ENCODE results near the gene ANKRD12. TPM values are rescaled to one million over a fixed set of nuclear protein-coding genes. Genes with fewer than 3 reads are reported as not detected.

The ANKRD12 gene
- polyA plus RNA-seq, 1 donor (not counting 4 experiments of a cell fraction or from before 2014, with no cell fraction given), result 8.0 TPM

- H3K27ac ChIP-seq (ENCODE audit: control insufficient read depth, insufficient read depth, low read length), result no peak overlapping the region
- peaks cover 3% of the 10 kb centered on the region for H3K79me2 ChIP-seq (ENCODE audit: control insufficient read depth, insufficient read depth, low read length)
- no peak overlapping the region for H2AFZ ChIP-seq (ENCODE audit: control insufficient read depth, low read length)
- no peak overlapping the region for H3K4me2 ChIP-seq (ENCODE audit: control insufficient read depth, extremely low read depth, insufficient read depth, low read depth, low read length)
- TF ChIP-seq EZH2 (IDR thresholded peaks at IDR 0.05; ENCODE audit: low read length) (no peak), CTCF (optimal IDR thresholded peaks at IDR 0.05 in 1 of 3, IDR thresholded peaks at IDR 0.05 in 1 of 3, conservative IDR thresholded peaks at IDR 0.05 in 1 of 3; ENCODE audit: extremely low read depth in 1 of 3, insufficient read depth in 2 of 3, low read length in 3 of 3) (no peak)
- H3K36me3 ChIP-seq (ENCODE audit: control insufficient read depth in 2 of 2, extremely low read depth in 1 of 2, insufficient read depth in 2 of 2, low read length in 2 of 2), result peaks cover 6 to 12% of the 10 kb centered on the region in 2 experiments
- no peak overlapping the region for H3K4me3 ChIP-seq (ENCODE audit: control insufficient read depth in 2 of 3, extremely low read depth in 1 of 3, insufficient read depth in 2 of 3, low read depth in 1 of 3, low read length in 3 of 3)
- DNase-seq (ENCODE audit: low read depth, low spot score), result no peak
- H3K9me3 ChIP-seq (ENCODE audit: control insufficient read depth, low read depth, low read length), result no peaks in the 10 kb centered on the region
- no peaks in the 10 kb centered on the region for H3K9me1 ChIP-seq (ENCODE audit: control insufficient read depth, extremely low read depth, insufficient read depth, low read length)
- no peaks in the 10 kb centered on the region for H3K27me3 ChIP-seq (ENCODE audit: control insufficient read depth, extremely low read depth, insufficient read depth, low read length)
- H3K4me1 ChIP-seq (ENCODE audit: control insufficient read depth, extremely low read depth, insufficient read depth, low read length), result peaks cover 12% of the 10 kb centered on the region
- dilution Hi-C loops (cut with MboI; ENCODE audit: extremely low pct_ligation_motif_present, low sequenced_read_pairs), result no loop called here
- no peak for FAIRE-seq
- no peaks in the 10 kb centered on the region for H4K20me1 ChIP-seq (ENCODE audit: control insufficient read depth, extremely low read depth, insufficient read depth, low read length)
- no peak overlapping the region for H3K9ac ChIP-seq (ENCODE audit: control insufficient read depth, extremely low read depth, insufficient read depth, low read length)
These were observed 3.4 kb upstream of the ANKRD12 start for GRCh38 chr18:9133225-9133624.

- no peak for DNase-seq (ENCODE audit: low read depth, low spot score)
- Histone ChIP-seq H3K9ac (ENCODE audit: control insufficient read depth, extremely low read depth, insufficient read depth, low read length) (peak overlapping the region; percentile 96), H4K20me1 (ENCODE audit: control insufficient read depth, extremely low read depth, insufficient read depth, low read length) (no peaks in the 10 kb centered on the region), H2AFZ (ENCODE audit: control insufficient read depth, low read length) (peak overlapping the region; percentile 12), H3K9me3 (ENCODE audit: control insufficient read depth, low read depth, low read length) (no peaks in the 10 kb centered on the region), H3K27ac (ENCODE audit: control insufficient read depth, insufficient read depth, low read length) (peak overlapping the region; percentile 96), H3K4me2 (ENCODE audit: control insufficient read depth, extremely low read depth, insufficient read depth, low read depth, low read length) (peak overlapping the region; percentile 75), H3K9me1 (ENCODE audit: control insufficient read depth, extremely low read depth, insufficient read depth, low read length) (no peaks in the 10 kb centered on the region), H3K79me2 (ENCODE audit: control insufficient read depth, insufficient read depth, low read length) (peaks cover 21% of the 10 kb centered on the region), H3K4me3 (ENCODE audit: control insufficient read depth in 2 of 3, extremely low read depth in 1 of 3, insufficient read depth in 2 of 3, low read depth in 1 of 3, low read length in 3 of 3) (peak overlapping the region; percentile 66 to 82 (median 77)), H3K27me3 (ENCODE audit: control insufficient read depth, extremely low read depth, insufficient read depth, low read length) (no peaks in the 10 kb centered on the region), H3K36me3 (ENCODE audit: control insufficient read depth in 2 of 2, extremely low read depth in 1 of 2, insufficient read depth in 2 of 2, low read length in 2 of 2) (peaks cover 2 to 9% of the 10 kb centered on the region in 2 experiments), H3K4me1 (ENCODE audit: control insufficient read depth, extremely low read depth, insufficient read depth, low read length) (peaks cover 20% of the 10 kb centered on the region)
- TF ChIP-seq CTCF (optimal IDR thresholded peaks at IDR 0.05 in 1 of 3, IDR thresholded peaks at IDR 0.05 in 1 of 3, conservative IDR thresholded peaks at IDR 0.05 in 1 of 3; ENCODE audit: extremely low read depth in 1 of 3, insufficient read depth in 2 of 3, low read length in 3 of 3) (no peak), EZH2 (IDR thresholded peaks at IDR 0.05; ENCODE audit: low read length) (no peak)
- no peak for FAIRE-seq
- dilution Hi-C loops (cut with MboI; ENCODE audit: extremely low pct_ligation_motif_present, low sequenced_read_pairs), result no loop called here
These were observed 1.3 kb upstream of the ANKRD12 start for GRCh38 chr18:9135081-9135911.
